Pons (tissue), 1 donor: ENCODE results near the gene FARS2.

ENCODE experiments used
- DNase-seq: peaks from one replicate; pipeline ENCODE4 v3.0.0-alpha.2; 2016; ENCODE audit warnings: low spot score

The FARS2 gene

DNA sequence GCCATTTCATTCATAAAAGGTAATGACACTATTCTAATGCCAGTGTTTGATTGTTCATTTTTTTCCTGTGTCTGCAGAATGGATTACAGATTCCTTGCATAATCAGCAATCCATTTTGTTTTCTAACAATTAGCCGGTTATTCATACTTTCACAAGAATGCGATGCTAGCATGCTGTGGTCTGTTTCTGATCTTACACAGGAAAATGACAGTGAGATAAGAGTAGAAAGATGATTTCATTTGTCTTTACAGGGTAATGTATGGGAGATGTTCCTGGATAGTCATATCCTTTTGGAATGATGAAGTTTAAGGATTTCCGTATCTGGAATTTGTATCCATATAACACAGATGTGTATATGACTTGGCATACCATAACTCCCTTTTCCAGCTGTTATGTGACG lies 207.3 kb downstream of the FARS2 start:
- DNase-seq = no peak

- no peak for DNase-seq
These were observed 208.0 kb downstream of the FARS2 start for GRCh38 chr6:5469101-5469846.

GRCh38 chr6:5471044-5471443 lies 209.7 kb downstream of the FARS2 start:
- peak; percentile 73 for DNase-seq

GRCh38 chr6:5471637-5472398 lies 210.5 kb downstream of the FARS2 start:
- no peak for DNase-seq

DNA sequence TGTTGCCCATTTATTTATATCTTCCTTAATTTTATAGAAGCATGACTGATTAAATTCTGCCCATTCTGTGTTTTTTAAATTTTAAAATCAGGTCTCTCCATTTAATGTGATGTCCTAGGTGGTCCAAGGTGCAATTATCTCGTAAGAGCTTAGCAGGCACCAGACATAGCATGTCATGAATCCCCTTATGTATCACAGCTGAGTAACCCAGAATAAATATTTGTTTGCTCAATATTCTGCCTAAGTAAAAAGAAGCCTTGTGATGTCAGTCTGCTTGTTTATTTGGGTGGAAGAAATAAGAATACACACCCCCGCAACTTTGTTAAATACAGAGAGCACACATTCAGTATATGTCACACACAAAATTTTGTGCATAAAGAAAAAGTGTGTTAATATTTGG lies 211.3 kb downstream of the FARS2 start:
- no peak for DNase-seq

DNA sequence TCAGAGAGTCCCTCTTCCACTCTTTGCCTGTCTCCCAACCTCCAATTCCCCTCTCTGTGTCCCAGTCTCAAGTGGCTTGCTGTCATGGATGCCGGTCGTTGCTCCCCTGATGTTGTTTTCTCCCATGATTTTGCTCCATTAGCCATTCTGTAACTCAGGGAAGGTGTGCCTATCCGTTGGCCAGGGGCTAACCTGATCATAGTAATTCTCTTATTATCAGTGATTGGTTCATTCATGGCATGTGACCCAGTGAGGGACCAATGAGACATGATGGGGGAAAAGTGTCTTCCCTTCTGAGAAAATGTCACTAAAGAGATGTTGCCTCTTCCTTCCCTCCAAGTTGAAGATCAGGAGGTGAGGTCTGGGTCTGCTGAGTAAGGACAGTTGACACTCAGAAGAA lies 214.5 kb downstream of the FARS2 start:
- DNase-seq = no peak

DNA sequence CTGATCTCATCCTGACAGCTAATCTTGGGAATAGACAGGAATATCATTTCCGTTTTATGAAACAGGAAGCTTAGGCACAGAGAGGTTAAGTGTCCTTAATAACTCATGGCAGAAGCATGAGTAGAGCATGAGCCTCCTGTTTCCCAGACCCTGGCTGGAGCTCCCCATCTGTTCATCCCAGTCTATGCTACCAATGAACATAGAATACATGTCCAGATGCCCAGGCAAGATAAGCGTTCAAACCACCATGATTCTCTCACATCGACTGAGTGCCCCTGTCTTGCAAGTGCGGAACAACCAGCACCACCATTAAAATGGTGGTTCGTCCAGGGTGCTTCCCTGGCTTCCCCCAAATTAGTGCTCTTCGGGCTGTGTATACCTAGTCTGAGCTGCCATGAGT lies 217.1 kb downstream of the FARS2 start:
- DNase-seq = no peak

GRCh38 chr6:5481033-5481432 lies 219.7 kb downstream of the FARS2 start:
- DNase-seq = no peak

- no peak for DNase-seq
These were observed 220.4 kb downstream of the FARS2 start for GRCh38 chr6:5481750-5482149.

- DNase-seq = no peak
These were observed 221.3 kb downstream of the FARS2 start for GRCh38 chr6:5482619-5483018.

- no peak for DNase-seq
These were observed 223.4 kb downstream of the FARS2 start for GRCh38 chr6:5484692-5485091.

DNA sequence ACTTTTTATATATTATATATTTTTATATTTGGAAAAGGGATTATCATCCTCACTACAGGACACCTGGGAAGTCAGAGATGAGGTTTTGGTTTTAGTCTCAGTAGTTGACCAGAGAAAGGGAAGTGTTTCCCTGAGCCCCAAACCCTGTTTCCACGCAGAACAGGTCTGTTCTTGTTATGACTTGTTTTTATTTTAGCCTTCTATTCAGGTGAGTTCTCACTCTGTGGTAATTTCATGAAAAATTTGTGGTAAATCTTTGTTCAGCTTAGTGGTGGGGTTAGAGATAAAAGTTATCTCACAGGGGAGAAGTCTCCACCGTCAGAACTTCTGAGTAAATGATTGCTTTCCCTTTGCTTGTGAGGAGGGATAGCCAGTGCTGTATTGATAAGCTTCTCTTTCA lies 224.9 kb downstream of the FARS2 start:
- DNase-seq = no peak

GRCh38 chr6:5490501-5491069 lies 229.3 kb downstream of the FARS2 start:
- DNase-seq = no peak

- DNase-seq = no peak
These were observed 231.0 kb downstream of the FARS2 start for GRCh38 chr6:5492356-5492755.

DNA sequence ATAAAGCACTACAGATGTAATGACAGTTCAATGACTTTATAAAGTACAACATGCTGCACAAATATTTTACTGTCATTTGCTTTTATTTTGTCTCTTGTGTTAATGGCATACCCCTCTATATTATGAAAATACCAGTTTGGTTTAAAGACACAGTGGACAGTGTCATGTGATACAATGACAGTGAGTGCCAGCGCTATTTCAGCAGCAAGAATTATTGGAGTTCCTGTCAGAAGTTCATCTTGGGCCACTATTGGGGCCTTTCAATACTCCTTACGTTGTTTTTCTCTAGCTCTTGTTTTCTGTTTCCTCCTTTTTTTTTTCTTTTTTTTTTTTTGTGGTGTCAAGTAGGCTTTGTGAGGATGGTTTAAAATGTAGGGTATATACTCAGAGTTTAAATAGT lies 232.5 kb downstream of the FARS2 start:
- DNase-seq = no peak

DNA sequence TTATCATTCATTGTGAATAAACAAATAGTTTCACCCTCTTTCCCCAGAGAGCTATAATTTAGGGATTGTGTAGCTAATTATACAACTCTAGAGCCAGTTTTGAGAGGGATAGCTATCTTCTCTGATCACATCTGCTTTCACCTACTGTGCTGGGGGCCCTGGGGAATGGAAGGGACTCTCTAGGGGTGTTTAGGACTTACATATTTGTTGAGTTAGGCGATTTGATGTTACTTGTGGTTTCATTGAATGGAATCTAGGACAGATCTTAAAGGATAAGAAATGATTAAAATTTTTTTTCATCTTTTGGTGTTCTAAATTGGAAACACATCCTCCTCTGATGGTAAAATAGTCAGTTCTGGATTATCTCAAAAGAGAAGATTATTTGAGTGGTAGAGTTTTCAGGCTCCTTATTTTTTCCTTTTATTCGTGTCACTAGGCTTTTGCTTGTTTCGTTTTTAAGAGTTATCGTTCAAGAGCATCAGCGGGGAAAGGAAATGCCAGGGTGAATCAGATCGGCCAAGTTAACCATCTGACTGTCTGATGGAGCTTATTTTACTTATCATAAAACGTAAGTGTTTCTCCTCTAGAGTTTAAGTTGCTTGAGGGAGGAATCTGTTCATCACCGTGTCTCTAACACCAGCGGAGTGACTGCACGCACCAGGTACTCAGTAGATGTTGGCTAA lies 236.7 kb downstream of the FARS2 start:
- no peak for DNase-seq

- no peak for DNase-seq
These were observed 237.2 kb downstream of the FARS2 start for GRCh38 chr6:5498579-5498899.

- DNase-seq = peak; percentile 57
These were observed 238.5 kb downstream of the FARS2 start for GRCh38 chr6:5499644-5500306.

DNA sequence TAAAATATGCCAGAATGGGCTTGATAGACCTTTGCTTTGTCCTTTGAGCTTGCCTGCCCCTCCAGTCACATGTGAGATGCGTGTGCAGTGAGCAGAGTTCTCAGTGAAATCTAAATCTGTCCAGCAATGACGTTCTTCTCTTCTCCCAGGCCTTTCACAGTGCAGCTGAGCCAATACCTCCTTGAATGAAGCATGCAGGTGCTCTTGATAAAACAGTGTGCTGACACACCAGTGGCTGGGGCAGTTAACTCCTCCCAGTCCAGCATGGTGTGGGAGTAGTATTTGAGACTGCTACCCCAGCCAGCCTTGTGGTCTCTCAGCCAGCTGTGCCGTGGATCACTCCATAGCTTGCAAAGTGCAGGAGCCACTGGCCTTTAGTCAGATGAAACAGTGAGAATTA lies 240.5 kb downstream of the FARS2 start:
- DNase-seq = no peak

- no peak for DNase-seq
These were observed 242.8 kb downstream of the FARS2 start for GRCh38 chr6:5504078-5504477.

DNA sequence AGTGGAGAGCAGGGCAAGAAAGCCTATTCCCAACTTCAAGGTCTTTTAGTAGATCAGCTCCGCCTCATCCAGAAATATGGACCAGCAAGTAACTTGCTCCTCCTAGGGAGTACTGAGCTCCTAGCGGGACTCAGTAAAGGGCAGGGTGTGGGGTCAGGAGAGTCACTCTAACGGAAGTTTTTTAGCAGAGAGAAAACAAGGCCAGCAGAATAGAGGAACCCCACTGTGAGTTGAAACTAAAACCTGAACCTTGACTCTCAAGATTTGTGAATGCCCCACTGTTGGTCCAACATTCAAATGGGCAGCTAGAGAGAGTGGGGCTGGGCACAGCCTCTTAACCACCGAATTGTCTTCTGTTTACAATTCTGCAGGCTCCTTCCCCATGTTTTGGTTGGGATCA lies 244.8 kb downstream of the FARS2 start:
- no peak for DNase-seq

GRCh38 chr6:5506597-5506996 lies 245.3 kb downstream of the FARS2 start:
- no peak for DNase-seq
